GM18511 (cell line): Measurements from ENCODE around the gene VDR.

Source experiments
- ATAC-seq: cut with Tn5 transposase; IDR thresholded peaks from one replicate; pipeline ENCODE4 v1.9.1; 2021; ENCODE audit warnings: mild to moderate bottlenecking, moderate library complexity; ENCODE audit not compliant: unreplicated experiment

The VDR gene

GRCh38 chr12:47875746-47876439 lies 28.9 kb downstream of the VDR start:
- no peak for ATAC-seq

- no peak for ATAC-seq
Measured at GRCh38 chr12:47874316-47874715, 30.5 kb downstream of the VDR start.

DNA sequence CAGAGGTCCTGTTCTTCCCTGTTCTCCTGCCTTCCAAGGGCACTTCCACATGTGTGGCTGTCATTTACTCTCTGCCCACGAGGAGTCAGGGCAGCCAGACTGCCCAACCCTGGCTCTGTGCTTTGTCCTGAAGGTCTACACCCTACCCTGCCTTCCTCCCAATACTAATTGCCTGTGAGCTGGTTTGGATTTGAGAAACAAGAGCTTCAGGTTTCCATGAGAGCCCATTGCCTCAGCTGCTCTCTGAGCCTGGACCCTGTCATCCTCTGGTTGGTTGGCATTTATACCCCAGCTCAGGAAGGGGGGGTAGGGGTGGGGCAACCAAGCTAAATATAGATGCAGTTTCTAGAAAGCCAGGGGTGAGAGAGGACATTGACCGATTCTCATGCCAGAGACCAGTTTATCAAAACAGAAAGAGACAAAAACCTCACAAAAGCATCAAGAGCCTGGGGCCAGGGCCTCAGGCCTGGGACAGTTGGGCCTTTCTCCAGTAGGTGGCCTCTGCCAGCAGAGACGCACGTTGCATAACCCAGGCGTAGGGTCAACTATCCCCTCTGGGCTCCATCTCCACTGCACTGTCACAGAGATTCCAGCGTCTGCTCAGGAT lies 34.5 kb downstream of the VDR start:
- ATAC-seq, result peak; percentile 49

- ATAC-seq, result peak; percentile 76
Measured at GRCh38 chr12:47868552-47869031, 36.2 kb downstream of the VDR start.

- peak; percentile 6 for ATAC-seq
Measured at GRCh38 chr12:47868041-47868440, 36.8 kb downstream of the VDR start.

- no peak for ATAC-seq
Measured at GRCh38 chr12:47867495-47867941, 37.3 kb downstream of the VDR start.

DNA sequence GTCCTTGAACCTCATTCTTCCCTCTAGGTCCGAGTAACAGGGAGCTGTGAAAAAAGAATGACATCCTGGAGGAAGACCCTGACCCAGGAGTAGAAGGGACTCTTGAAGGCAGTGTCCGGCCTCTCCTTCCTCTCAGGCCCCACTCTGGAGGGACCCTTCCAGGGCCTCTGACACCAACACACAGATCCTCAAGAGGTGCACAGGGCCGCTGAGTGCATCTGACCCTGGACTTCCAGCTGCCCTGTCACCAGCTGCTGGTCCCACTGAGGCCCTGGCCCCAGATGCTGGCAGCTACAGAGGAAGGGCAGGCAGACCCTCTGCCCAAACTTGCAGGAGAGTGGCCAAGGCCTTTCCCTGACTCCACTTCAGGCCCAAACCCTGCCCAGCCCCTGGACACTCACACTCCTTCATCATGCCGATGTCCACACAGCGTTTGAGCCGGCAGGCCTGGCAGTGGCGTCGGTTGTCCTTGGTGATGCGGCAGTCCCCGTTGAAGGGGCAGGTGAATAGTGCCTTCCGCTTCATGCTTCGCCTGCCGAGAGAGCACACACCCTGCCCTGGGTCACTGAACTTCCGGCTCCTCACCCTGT lies 40.1 kb downstream of the VDR start:
- ATAC-seq, result no peak

GRCh38 chr12:47863985-47864384 lies 40.8 kb downstream of the VDR start:
- ATAC-seq, result no peak

DNA sequence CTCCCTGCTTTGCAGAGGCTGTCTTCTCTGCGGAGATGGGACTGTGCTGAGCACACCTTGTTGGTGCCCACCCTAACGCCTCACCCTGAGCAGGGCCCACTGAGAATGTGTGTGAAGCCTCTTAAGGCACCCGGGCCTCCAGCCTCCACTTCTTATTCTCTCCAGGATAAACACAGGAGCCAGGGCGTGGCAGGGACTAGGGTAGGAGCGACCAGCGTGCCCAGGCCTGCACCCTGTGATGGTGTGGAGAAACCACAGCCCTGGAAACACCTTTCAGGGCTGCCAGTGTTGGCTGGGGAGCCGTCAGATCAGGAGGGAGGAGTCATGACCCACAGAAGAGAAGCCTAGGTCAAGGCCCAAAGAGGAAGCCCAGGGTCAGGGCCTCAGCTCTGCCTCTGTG lies 41.3 kb downstream of the VDR start:
- no peak for ATAC-seq

GRCh38 chr12:47862881-47863280 lies 41.9 kb downstream of the VDR start:
- ATAC-seq, result no peak

GRCh38 chr12:47862167-47862750 lies 42.5 kb downstream of the VDR start:
- no peak for ATAC-seq

- ATAC-seq, result no peak
Measured at GRCh38 chr12:47860873-47861272, 43.9 kb downstream of the VDR start.

DNA sequence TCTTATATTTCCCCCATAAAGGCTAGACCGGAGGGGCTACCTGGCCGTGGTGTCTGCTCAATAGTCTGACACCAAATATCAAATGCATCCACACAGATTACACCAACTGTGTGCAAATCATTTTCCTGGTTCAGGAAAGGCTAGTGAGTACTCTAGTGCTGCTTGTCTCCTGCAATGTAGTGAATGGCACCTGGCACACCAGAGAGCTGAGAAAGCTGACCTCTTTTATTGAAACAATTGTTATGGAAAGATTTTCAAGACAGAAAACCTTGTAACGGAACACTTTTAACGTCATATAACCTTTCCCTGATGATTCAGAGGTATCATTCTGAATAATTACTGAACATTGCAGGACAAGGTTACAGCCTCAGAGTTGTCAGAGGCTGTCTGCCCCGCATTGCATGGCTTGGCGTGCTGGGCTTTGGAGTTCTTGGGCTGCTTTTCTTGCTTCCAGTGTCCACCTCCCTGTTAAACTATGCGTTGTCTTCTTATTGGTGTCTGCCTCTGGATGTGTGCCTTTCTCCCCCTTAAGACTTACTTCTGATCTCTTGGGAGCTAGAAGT lies 44.4 kb downstream of the VDR start:
- ATAC-seq, result no peak

GRCh38 chr12:47858511-47859266 lies 46.1 kb downstream of the VDR start:
- no peak for ATAC-seq

- ATAC-seq, result no peak
Measured at GRCh38 chr12:47856721-47857575, 47.8 kb downstream of the VDR start.

- ATAC-seq, result no peak
Measured at GRCh38 chr12:47856094-47856493, 48.7 kb downstream of the VDR start.

DNA sequence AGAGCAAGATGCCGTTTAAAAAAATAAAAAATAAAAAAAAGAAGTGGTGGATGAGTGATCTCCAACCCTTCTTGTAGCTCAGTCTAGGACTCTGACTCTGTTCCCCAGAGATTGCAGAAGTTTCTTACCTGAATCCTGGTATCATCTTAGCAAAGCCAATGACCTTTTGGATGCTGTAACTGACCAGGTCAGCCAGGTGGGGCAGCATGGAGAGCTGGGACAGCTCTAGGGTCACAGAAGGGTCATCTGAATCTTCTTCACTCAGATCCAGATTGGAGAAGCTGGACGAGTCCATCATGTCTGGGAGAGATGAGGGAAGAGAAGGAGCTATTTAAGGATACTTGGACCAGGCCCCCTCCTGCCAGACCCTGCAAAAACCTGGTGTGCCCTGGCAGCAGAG lies 49.3 kb downstream of the VDR start:
- no peak for ATAC-seq

GRCh38 chr12:47854531-47854930 lies 50.3 kb downstream of the VDR start:
- ATAC-seq, result no peak

- no peak for ATAC-seq
Measured at GRCh38 chr12:47852096-47852571, 52.7 kb downstream of the VDR start.
